GM08714 (cell line): ENCODE data around the gene AGFG2.

Source experiments
- H3K4me3 ChIP-seq: fragments of 200-500 bp; sonication (Bioruptor generic); 2 replicates; pipeline ENCODE4 v1.5.1; 2014; ENCODE audit warnings: mild to moderate bottlenecking, low read length, inconsistent platforms
- ZNF274 ChIP-seq: IDR thresholded peaks from 2 replicates; pipeline ENCODE4 v1.6.1; 2012; ENCODE audit warnings: mild to moderate bottlenecking, low read depth, low read length

AGFG2 gene

GRCh38 chr7:100589341-100589947 lies 50.4 kb downstream of the AGFG2 start:
- no peak overlapping the region for H3K4me3 ChIP-seq

GRCh38 chr7:100590077-100590737 lies 51.2 kb downstream of the AGFG2 start:
- TF ChIP-seq ZNF274: no peak
- no peak overlapping the region for H3K4me3 ChIP-seq

More at GRCh38 chr7:100589341-100589947, 50.4 kb downstream of the AGFG2 start:
- TF ChIP-seq ZNF274: no peak

- H3K4me3 ChIP-seq: no peak overlapping the region
- no peak for TF ChIP-seq ZNF274
Measured at GRCh38 chr7:100591596-100591995, 52.6 kb downstream of the AGFG2 start.

- no peak for TF ChIP-seq ZNF274
- no peak overlapping the region for H3K4me3 ChIP-seq
Measured at GRCh38 chr7:100595188-100595587, 56.2 kb downstream of the AGFG2 start.

GRCh38 chr7:100598425-100598824 lies 59.4 kb downstream of the AGFG2 start:
- H3K4me3 ChIP-seq: no peak overlapping the region
- TF ChIP-seq ZNF274: no peak

- no peak overlapping the region for H3K4me3 ChIP-seq
- no peak for TF ChIP-seq ZNF274
Measured at GRCh38 chr7:100599911-100600729, 61.1 kb downstream of the AGFG2 start.

- TF ChIP-seq ZNF274: no peak
- H3K4me3 ChIP-seq: no peak overlapping the region
Measured at GRCh38 chr7:100600730-100601038, 61.7 kb downstream of the AGFG2 start.

GRCh38 chr7:100602889-100603725 lies 64.1 kb downstream of the AGFG2 start:
- no peak for TF ChIP-seq ZNF274
- no peak overlapping the region for H3K4me3 ChIP-seq

- no peak for TF ChIP-seq ZNF274
- H3K4me3 ChIP-seq: no peak overlapping the region; the same call in 1 of the 2 replicates
Measured at GRCh38 chr7:100603726-100604027, 64.7 kb downstream of the AGFG2 start.

GRCh38 chr7:100604028-100604975 lies 65.3 kb downstream of the AGFG2 start:
- no peak for TF ChIP-seq ZNF274
- peak overlapping the region; percentile 64; the same call in 1 of the 2 replicates for H3K4me3 ChIP-seq

- H3K4me3 ChIP-seq: peak overlapping the region; percentile 64; the same call in 1 of the 2 replicates
- no peak for TF ChIP-seq ZNF274
Measured at GRCh38 chr7:100604976-100605911, 66.2 kb downstream of the AGFG2 start.

GRCh38 chr7:100606313-100606712 lies 67.3 kb downstream of the AGFG2 start:
- no peak overlapping the region for H3K4me3 ChIP-seq

GRCh38 chr7:100607111-100607510 lies 68.1 kb downstream of the AGFG2 start:
- no peak for TF ChIP-seq ZNF274
- H3K4me3 ChIP-seq: no peak overlapping the region

More at GRCh38 chr7:100606313-100606712, 67.3 kb downstream of the AGFG2 start:
- no peak for TF ChIP-seq ZNF274
